ENCODE data around the gene PALLD.

DNA sequence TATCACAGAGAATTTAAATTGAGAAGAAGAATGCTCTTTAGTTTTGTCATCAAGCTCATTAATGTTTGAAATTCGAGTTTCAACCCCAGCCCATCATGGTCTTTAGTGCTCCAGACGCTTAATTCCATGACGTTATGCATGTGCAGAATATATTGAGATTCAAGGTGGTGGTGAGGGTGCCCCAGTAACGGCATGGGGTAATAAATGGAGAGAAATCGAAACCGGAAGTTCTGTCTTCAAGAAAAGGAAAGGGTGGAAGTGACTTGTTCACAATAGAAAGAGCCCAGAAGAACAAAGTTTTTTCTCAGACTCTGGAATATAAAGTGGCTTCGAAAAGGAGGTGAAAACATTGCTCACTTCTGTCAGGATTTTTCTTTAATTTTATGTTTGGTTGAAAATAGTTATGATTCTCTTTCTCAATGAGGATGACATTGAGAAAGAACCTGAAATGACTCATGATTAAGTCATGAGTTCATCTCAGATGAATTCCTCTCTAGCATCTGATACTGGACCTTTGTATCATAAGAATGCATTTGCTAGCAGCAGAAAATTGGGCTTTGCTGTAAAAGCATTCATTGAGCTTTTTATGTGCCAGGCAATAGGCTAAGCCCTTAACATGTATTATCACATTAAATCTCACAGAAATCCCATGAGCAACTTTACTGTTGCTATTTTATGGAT lies 15.8 kb upstream of the PALLD start:
- TF ChIP-seq CTCF (IDR thresholded peaks at IDR 0.05) = no peak
- no peak for TF ChIP-seq EP300 (IDR thresholded peaks at IDR 0.05)
- no peak for TF ChIP-seq POLR2A (IDR thresholded peaks at IDR 0.05)
- peak in 2 of 4 donors; percentile 16 to 24 for TF ChIP-seq POLR2AphosphoS5 (IDR thresholded peaks at IDR 0.05)

Measured in sigmoid colon (tissue), 4 donors.